HG03196 (cell line): Measurements from ENCODE around the gene ITGA2.

Experiments used
- ATAC-seq: cut with Tn5 transposase; IDR thresholded peaks from one replicate; pipeline ENCODE4 v1.9.1; 2021; ENCODE audit not compliant: unreplicated experiment

The ITGA2 gene

DNA sequence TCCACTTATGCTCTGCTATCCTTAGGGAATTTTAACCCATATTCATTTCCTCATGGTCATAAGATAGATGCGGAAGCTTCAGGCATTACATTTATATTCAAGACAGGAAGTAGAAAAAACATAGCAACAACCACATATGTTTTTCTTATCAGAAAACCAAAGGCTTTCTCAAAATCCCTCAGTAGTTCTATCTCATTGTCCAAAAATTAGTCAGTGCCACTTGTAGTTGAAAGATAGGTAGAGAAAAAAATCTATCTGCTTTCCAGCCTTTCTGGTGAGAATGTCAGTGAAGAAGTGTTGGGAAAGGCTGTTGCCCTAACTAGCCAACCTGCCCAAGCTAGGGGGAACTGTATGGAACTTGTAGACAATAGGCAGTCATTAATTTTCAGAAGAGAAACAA, 143.9 kb downstream of the ITGA2 start:
- ATAC-seq, result no peak
